C4-2B (cell line): ENCODE measurements around the gene PGM5.

ENCODE experiments used
- H3K27ac ChIP-seq: fragments of 450-650 bp; 2 replicates; pipeline ENCODE4 v1.5.1; 2017
- ZFX ChIP-seq: fragments of 450-650 bp; IDR thresholded peaks from 2 replicates; pipeline ENCODE4 v1.6.1; 2017
- TF ChIP-seq, protein P1 (sequence below): fragments of 450-650 bp; conservative IDR thresholded peaks from 2 replicates; pipeline ENCODE4 v1.5.1; 2017; ENCODE audit warnings: mild to moderate bottlenecking

Gene PGM5

DNA sequence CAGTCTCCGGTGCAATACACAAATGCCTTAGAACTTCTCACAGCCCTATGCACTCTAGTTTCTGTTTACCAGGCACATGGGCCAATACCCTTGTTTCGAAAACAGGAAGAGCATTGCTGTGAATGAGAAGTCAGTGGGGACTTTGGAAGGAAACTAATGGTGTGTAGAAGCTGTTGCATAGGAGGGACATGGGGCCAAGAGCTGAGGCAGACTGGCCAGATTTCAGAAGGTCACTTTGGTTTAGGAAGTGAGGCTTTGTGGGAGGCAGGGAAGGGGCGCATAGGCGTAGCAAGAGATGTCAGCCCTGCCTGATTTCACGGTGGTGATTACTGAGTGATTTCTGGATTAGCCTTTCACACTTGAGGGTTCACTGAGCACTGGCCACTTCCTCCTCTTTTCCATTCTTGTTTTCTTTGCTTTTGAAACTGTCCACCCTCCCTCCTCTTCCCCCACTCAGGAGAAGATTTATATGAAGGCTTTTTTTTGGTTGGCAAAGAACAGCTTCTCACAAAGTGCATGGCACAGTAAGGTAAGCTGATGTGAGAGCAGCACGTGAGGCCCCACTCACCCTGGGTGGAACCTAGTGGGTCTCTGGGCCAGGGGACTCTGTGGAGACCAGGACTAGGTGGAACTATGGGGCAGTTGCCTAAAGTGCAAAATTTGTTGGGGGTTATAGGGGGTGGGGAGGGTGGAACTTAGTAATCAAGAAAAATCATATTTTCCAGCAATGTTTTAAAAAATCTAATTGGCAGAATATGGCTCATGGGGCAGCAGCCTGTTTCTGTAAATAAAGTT lies 190.4 kb downstream of the PGM5 start:
- TF ChIP-seq, protein P1, sequence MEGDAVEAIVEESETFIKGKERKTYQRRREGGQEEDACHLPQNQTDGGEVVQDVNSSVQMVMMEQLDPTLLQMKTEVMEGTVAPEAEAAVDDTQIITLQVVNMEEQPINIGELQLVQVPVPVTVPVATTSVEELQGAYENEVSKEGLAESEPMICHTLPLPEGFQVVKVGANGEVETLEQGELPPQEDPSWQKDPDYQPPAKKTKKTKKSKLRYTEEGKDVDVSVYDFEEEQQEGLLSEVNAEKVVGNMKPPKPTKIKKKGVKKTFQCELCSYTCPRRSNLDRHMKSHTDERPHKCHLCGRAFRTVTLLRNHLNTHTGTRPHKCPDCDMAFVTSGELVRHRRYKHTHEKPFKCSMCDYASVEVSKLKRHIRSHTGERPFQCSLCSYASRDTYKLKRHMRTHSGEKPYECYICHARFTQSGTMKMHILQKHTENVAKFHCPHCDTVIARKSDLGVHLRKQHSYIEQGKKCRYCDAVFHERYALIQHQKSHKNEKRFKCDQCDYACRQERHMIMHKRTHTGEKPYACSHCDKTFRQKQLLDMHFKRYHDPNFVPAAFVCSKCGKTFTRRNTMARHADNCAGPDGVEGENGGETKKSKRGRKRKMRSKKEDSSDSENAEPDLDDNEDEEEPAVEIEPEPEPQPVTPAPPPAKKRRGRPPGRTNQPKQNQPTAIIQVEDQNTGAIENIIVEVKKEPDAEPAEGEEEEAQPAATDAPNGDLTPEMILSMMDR, result no peak
- TF ChIP-seq ZFX, result no peak
- H3K27ac ChIP-seq, result no peak overlapping the region

DNA sequence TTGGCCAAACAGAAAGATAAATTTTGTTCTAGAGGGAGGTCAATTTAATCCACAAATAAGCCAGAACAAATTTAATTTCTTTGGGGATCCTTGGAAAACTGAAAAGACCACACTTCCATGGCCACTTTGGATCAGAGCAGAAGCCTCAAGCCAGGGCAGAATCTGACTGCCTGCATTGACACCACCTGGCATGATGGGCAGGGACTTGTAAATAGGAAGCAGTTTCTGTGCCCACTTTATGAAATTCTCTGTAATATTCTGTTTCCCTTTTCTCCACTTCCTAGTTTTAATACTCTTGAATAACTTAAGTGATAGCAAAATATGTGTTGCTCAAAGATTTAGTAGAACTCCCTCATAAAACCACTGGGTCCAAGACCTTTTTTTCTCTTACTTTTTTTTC lies 191.0 kb downstream of the PGM5 start:
- TF ChIP-seq, protein P1, result no peak
- TF ChIP-seq ZFX, result no peak
- H3K27ac ChIP-seq, result no peak overlapping the region

DNA sequence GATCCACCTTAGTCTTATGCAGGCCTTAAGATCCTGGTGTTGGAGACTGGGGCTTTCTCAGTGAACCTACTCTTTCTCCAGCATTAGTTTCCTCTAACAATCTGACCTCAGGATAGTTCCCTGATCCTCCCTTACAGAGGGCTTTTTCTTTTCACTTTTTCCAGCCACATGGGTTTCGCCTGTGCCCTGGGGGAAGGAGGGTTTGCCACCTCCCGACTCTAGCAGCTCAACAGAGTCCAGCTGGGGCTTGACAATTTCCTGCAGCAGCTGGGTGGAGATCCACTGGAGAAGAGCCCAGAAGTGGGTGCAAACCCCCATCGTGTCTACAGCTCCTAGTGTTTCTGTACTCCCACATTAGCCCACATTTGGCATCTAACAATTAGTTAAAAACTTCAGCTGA lies 191.8 kb downstream of the PGM5 start:
- H3K27ac ChIP-seq, result no peak overlapping the region
- no peak for TF ChIP-seq ZFX

DNA sequence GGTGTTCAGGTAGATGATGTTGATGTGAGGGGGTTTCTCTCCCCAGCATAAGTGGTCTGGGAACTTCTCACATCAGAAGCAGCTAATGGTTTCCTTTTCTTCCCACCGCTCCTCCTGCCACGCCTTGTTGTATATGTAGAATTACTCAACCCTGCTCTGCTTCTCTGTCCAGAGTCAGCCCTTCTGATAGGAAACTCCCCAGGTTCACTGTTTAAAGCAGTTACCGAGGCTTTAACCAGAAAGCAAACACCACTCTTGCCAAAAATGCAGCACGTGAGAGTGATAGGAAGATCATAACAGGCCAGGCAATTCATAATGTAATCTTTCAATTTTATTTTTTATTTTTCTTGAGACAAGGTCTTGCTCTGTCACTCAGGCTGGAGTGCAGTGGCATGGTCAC lies 194.8 kb downstream of the PGM5 start:
- H3K27ac ChIP-seq, result no peak overlapping the region
- no peak for TF ChIP-seq ZFX
- TF ChIP-seq, protein P1, result no peak

DNA sequence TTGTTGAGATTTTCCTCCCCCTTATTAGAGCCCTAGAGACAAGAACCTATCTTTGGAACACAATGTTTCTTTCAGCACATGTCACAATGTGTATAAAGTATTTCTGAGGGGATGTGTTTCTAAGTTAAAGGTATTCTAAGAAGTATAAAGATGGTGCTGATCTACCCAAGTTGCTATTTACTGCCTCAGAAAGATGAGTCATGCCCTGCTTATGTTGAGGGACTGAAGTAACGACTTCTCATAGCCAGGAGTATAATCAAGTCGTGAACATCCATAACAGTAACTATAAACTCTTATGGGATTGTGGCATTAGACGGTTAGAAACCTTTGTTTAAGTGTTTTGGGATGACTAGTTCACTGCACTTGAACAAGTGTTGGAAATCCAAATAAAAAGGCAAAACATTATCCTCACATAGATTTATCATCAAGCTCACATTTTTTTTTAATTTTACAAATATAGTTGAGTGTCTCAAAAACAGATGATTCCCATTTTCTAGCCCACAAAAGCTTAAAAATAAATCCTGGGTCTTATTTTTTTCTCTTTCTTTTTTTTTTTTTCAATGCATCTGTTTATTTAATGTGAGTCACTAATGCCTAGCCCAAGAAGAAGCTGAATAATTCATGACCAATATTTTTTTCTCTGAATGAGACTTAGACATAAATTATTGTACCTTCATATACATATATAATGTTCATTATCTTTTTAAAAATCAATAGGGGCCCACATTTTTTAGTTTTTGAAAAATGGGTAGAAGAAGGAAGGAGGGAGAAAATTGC lies 196.5 kb downstream of the PGM5 start:
- TF ChIP-seq ZFX, result no peak
- TF ChIP-seq, protein P1, result no peak
- no peak overlapping the region for H3K27ac ChIP-seq

DNA sequence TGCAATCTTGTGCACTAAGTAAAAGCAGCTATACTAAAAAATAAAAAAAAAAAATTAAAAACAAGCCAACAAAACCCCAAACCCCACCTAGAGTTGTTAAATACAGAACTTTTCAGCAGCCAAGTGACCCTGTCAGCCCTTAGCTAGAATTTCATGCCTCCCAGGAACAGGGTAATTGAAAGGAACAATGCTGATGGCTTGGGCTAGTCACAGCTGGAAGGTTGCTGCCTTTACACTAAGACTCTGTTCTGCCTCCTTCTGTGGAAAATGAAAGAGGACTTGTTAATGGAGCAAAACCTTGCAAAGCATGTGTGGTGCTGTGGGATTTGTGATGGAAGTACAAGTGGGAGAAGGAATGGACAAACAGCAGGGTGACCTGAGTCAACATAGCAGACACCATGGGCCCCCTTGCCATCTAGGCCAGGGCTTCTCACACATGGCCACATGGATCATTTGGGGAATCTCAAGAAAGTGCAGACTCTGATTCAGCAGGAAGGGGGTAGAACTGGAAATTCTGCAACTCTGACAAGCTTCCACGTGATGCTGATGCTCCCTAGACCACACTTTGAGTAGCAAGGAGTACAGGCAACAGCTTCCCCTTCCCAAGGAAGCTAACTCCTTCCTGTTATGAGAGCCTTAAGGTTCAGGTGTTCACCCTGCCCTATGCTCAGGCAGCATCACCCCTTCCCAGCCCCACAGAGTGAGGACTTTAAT lies 199.2 kb downstream of the PGM5 start:
- H3K27ac ChIP-seq, result no peak overlapping the region
- no peak for TF ChIP-seq ZFX
- TF ChIP-seq, protein P1, result no peak

DNA sequence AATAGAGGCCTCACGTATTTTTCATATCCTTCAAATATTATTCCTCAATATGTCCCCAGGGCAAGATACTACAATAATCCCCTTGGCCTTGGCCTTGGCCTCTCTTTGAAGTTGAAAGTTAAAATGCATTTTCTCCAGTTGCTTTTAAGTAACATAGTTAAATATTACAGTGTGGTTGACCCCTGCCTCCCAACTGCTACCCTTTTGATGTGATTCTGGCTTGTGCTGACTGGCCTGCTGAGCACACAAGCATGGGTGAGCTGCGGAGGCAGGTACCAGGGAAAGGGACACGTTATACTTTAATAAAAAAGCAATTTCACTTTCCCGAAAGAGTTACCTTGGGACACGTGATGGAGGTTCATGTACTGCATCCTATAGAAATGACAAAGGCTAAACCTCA lies 202.1 kb downstream of the PGM5 start:
- H3K27ac ChIP-seq, result no peak overlapping the region
- TF ChIP-seq, protein P1, result no peak
- no peak for TF ChIP-seq ZFX
